ENCODE results near the gene ZNF502. TPM values are rescaled to one million over a fixed set of nuclear protein-coding genes. Genes with fewer than 3 reads are reported as not detected.

ZNF502 gene
- total RNA-seq, 4 donors from 2014 or later, result 2.8 to 7.4 (median 4.6) TPM

GRCh38 chr3:44772099-44772442 is 59.6 kb downstream of the ZNF502 start:
- WGBS, 2 donors, result 98 to 100% methylated on average over 1 of the region's 1 CpG
- H3K4me3 ChIP-seq (ENCODE audit: low read depth, poor library complexity, severe bottlenecking), result no peak overlapping the region
- no peak for TF ChIP-seq POLR2A (IDR thresholded peaks at IDR 0.05)
- no peak for TF ChIP-seq CTCF (IDR thresholded peaks at IDR 0.05)

More at GRCh38 chr3:44772099-44772442, 59.6 kb downstream of the ZNF502 start:
- no peak for DNase-seq (ENCODE audit: low spot score in 2 of 2)
- intact Hi-C loops (cut with DNase I; ENCODE audit: low total_unique reads), result no loop called here

Other genes with a start within 250 kb of the ZNF502 start
- 1 to 10 TPM; 4.8 to 7.0 (median 6.0) TPM for gene ZNF445, start 235.0 kb upstream of the ZNF502 start, total RNA-seq
- gene ZKSCAN7, start 157.5 kb upstream of the ZNF502 start, total RNA-seq, result 1 to 10 TPM in 1 of 4 donors, under 1 TPM in 3; 0.39 to 2.2 (median 0.62) TPM
- under 1 TPM; 0.13 to 0.45 (median 0.17) TPM for gene ZNF660, start 127.7 kb upstream of the ZNF502 start, total RNA-seq
- gene ZNF197, start 87.6 kb upstream of the ZNF502 start, total RNA-seq, result 10 to 100 TPM; 13.2 to 19.4 (median 15.8) TPM
- gene ZNF35, start 63.9 kb upstream of the ZNF502 start, total RNA-seq, result 10 to 100 TPM in 1 of 4 donors, 1 to 10 TPM in 3; 4.1 to 19.0 (median 9.1) TPM
- 1 to 10 TPM; 1.1 to 5.8 (median 3.6) TPM for gene ZNF501, start 17.0 kb downstream of the ZNF502 start, total RNA-seq
- gene KIAA1143, start 49.0 kb downstream of the ZNF502 start, total RNA-seq, result 10 to 100 TPM; 20.1 to 22.3 (median 20.8) TPM
- gene KIF15, start 49.1 kb downstream of the ZNF502 start, total RNA-seq, result 1 to 10 TPM in 3 of 4 donors, under 1 TPM in 1; 0.79 to 3.5 (median 2.4) TPM
- gene TMEM42, start 149.3 kb downstream of the ZNF502 start, total RNA-seq, result 10 to 100 TPM; 10.1 to 18.3 (median 13.8) TPM
- 1 to 10 TPM in 2 of 4 donors, under 1 TPM in 1, not detected in 1; 0.26 to 1.4 (median 1.3) TPM for gene TGM4, start 161.9 kb downstream of the ZNF502 start, total RNA-seq

Data from lower leg skin (tissue), 4 donors.